Measurements from ENCODE around the gene SIRPG. TPM values are rescaled to one million over a fixed set of nuclear protein-coding genes. Genes with fewer than 3 reads are reported as not detected.

The SIRPG gene
- total and polyA plus RNA-seq, 2 of the 13 experiments (the other 11 are each of a cell fraction or from before 2014, with no cell fraction given), result not detected

- in situ Hi-C loops (cut with HindIII; ENCODE audit: extremely low pct_ligation_motif_present, low pct_unique_long_range_greater_than_20kb), result no loop called here
- DNase-seq (ENCODE audit: low spot score) (no peak), FAIRE-seq (no peak), ATAC-seq (no peak)
- H3K36me3 ChIP-seq (replicated peaks in 1 of 2; ENCODE audit: control insufficient read depth in 1 of 2, insufficient read depth in 2 of 2, low read length in 2 of 2), result no peaks in the 10 kb centered on the region
- WGBS (ENCODE audit: low lambda C conversion rate), result 0% methylated on average over 4 of the region's 4 CpGs
- POLR2A ChIA-PET, result no interaction called here
- H3K9me3 ChIP-seq (ENCODE audit: low read length), result no peaks in the 10 kb centered on the region
- no peak overlapping the region for H3K4me3 ChIP-seq (replicated peaks in 1 of 3; ENCODE audit: insufficient read depth in 1 of 3, low read depth in 2 of 3, low read length in 3 of 3)
- no peak overlapping the region for H2AFZ ChIP-seq (ENCODE audit: low read length)
- H3K27ac ChIP-seq (ENCODE audit: extremely low read length, insufficient read depth, low read length), result no peak overlapping the region
- CTCF ChIA-PET (ENCODE audit: low intra/inter-chr PET ratio, low total read pairs), result no interaction called here
- H3K79me2 ChIP-seq (ENCODE audit: insufficient read depth, low read length), result no peaks in the 10 kb centered on the region
- no peak overlapping the region for H3K4me2 ChIP-seq (ENCODE audit: low read depth, low read length)
- H4K20me1 ChIP-seq (ENCODE audit: insufficient read depth, low read length), result no peaks in the 10 kb centered on the region
- H3K4me1 ChIP-seq (ENCODE audit: insufficient read depth, low read length), result no peaks in the 10 kb centered on the region
- H3K27me3 ChIP-seq (ENCODE audit: control insufficient read depth in 1 of 2, insufficient read depth in 2 of 2, low read length in 2 of 2), result peaks cover 0 to 21% of the 10 kb centered on the region in 2 experiments; a peak in 1 of 5 replicates
- intact Hi-C loops (cut with micrococcal nuclease; ENCODE audit: unreplicated experiment), result no loop called here
- TF ChIP-seq ZNF883 (CRISPR knock-in tag; IDR thresholded peaks at IDR 0.05; ENCODE audit: not compliant biosample characterization), result no peak
- no peak for TF ChIP-seq TERF1 (CRISPR knock-in tag; IDR thresholded peaks at IDR 0.05)
- no peak for TF ChIP-seq NFIB (CRISPR knock-in tag; IDR thresholded peaks at IDR 0.05; ENCODE audit: borderline replicate concordance)
- no peak for TF ChIP-seq ZNF451 (CRISPR knock-in tag; IDR thresholded peaks at IDR 0.05)
- no peak for TF ChIP-seq SP140L (CRISPR knock-in tag; IDR thresholded peaks at IDR 0.05; ENCODE audit: borderline replicate concordance)
- no peak for TF ChIP-seq HNF4A (CRISPR knock-in tag; IDR thresholded peaks at IDR 0.05)
- TF ChIP-seq ZNF678 (CRISPR knock-in tag; IDR thresholded peaks at IDR 0.05), result no peak
- no peak for TF ChIP-seq SSRP1 (CRISPR knock-in tag; IDR thresholded peaks at IDR 0.05)
- no peak for TF ChIP-seq ATRX (CRISPR knock-in tag; IDR thresholded peaks at IDR 0.05; ENCODE audit: borderline replicate concordance)
- TF ChIP-seq GMEB1 (CRISPR knock-in tag; IDR thresholded peaks at IDR 0.05; ENCODE audit: borderline replicate concordance), result no peak
- no peak for TF ChIP-seq ZMYM2 (CRISPR knock-in tag; IDR thresholded peaks at IDR 0.05)
- TF ChIP-seq JUND (CRISPR knock-in tag; IDR thresholded peaks at IDR 0.05), result no peak
- no peak for TF ChIP-seq FOXC1 (CRISPR knock-in tag; IDR thresholded peaks at IDR 0.05; ENCODE audit: borderline replicate concordance)
- no peak for TF ChIP-seq MTA1 (CRISPR knock-in tag; IDR thresholded peaks at IDR 0.05; ENCODE audit: borderline replicate concordance)
- no peak for TF ChIP-seq ZBTB49 (CRISPR knock-in tag; IDR thresholded peaks at IDR 0.05; ENCODE audit: borderline replicate concordance)
- no peak for TF ChIP-seq POLR2AphosphoS5 (IDR thresholded peaks at IDR 0.05; ENCODE audit: low read depth, low read length)
- H3K9ac ChIP-seq (ENCODE audit: insufficient read depth, low read depth, low read length), result no peak overlapping the region
- no TSS peak for BruUV-seq (replicated peaks)
These were observed 15.8 kb upstream of the SIRPG start for GRCh38 chr20:1673424-1673823.
